ENCODE measurements around the gene CNTNAP2.

- TF ChIP-seq POLR2A (IDR thresholded peaks at IDR 0.05) (no peak), CTCF (IDR thresholded peaks at IDR 0.05) (no peak), EP300 (IDR thresholded peaks at IDR 0.05) (no peak), POLR2AphosphoS5 (IDR thresholded peaks at IDR 0.05) (no peak)
Observed at GRCh38 chr7:146874722-146875121, 758.1 kb downstream of the CNTNAP2 start.

All from suprapubic skin (tissue), 4 donors.